Esophagus (tissue), 2 donors: ENCODE results near the gene BRF1. TPM values are rescaled to one million over a fixed set of nuclear protein-coding genes. Genes with fewer than 3 reads are reported as not detected.
"Not testable (repeated sequence)": the region's sequence is repeated elsewhere in the genome, so short reads cannot be mapped to it uniquely, and the experiment has no call there.

Source experiments
- H3K27ac ChIP-seq, 2 donors: one replicate each; pipeline ENCODE4 v1.5.1; 2013; ENCODE audit warnings: low read depth in 2 of 2, mild to moderate bottlenecking in 2 of 2, inconsistent platforms in 1 of 2, low read length in 1 of 2, moderate library complexity in 1 of 2
- H3K27me3 ChIP-seq, 2 donors: one replicate each; pipeline ENCODE4 v1.6.1; 2013; ENCODE audit warnings: low read length in 2 of 2, control low read depth in 1 of 2, mild to moderate bottlenecking in 1 of 2; ENCODE audit not compliant: insufficient read depth in 2 of 2, control insufficient read depth in 1 of 2
- H3K36me3 ChIP-seq, 2 donors: one replicate each; pipeline ENCODE4 v1.6.1; 2013; ENCODE audit warnings: low read length in 1 of 2; ENCODE audit not compliant: control insufficient read depth in 2 of 2, insufficient read depth in 2 of 2
- H3K4me1 ChIP-seq, 2 donors: one replicate each; pipeline ENCODE4 v1.6.1; 2013; ENCODE audit warnings: low read length in 1 of 2; ENCODE audit not compliant: control insufficient read depth in 2 of 2, insufficient read depth in 2 of 2
- H3K4me3 ChIP-seq, 2 donors: one replicate each; pipeline ENCODE4 v1.5.1; 2013; ENCODE audit warnings: low read length in 2 of 2, mild to moderate bottlenecking in 2 of 2, low read depth in 1 of 2, moderate library complexity in 1 of 2
- H3K9me3 ChIP-seq, 2 donors: one replicate each; pipeline ENCODE4 v1.6.1; 2013; ENCODE audit warnings: mild to moderate bottlenecking in 2 of 2, low read depth in 1 of 2, low read length in 1 of 2, moderate library complexity in 1 of 2; ENCODE audit not compliant: control insufficient read depth in 2 of 2, insufficient read depth in 1 of 2
- WGBS, 2 donors: extraction: QIAGEN DNeasy Blood & Tissue Kit; methylation state at CpG; one replicate each; pipeline ENCODE4 v1.1.7; 2013; 5-methylcytosine and 5-hydroxymethylcytosine counted together
- polyA plus RNA-seq, 2 donors: library from polyadenylated mRNA; stranded (reverse); fragments of 200-250 nt; gene quantifications; one replicate each; pipeline ENCODE4 v1.2.3, GENCODE V29; 2013
- donor health status: healthy with polysubstance abuse.
- donor health status: Bipolar disorder and iron deficiency.

Gene BRF1
- polyA plus RNA-seq, 2 donors: 11.1 to 30.2 TPM

DNA sequence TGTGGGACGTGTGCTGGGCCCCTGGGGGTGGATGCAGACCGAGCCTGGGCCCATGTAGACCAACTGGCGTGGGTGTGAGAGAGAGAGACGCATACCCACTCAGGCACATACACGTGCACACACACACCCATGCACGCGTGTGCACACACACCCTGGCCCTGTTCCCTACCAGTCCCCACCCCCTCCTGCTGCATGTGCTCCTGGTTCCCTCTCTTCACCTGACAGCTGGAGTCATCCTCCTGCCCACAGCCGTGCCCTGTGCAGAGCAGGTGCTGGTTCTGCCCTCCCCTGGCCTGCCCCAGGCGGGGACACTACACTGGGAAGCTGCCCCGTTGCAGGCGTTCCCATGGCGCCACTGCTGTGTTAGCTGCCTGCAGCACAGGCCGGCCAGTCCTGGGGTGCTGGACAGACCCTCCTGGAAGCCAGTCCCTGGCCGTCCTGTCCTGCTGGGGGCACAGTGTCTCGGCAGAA is 32.3 kb upstream of the BRF1 start:
- Histone ChIP-seq H3K4me1 (peaks cover 10 to 34% of the 10 kb centered on the region in 2 donors), H3K27me3 (no peaks in the 10 kb centered on the region), H3K9me3 (no peaks in the 10 kb centered on the region), H3K36me3 (peaks cover 0 to 12% of the 10 kb centered on the region in 2 donors), H3K27ac (no peak overlapping the region), H3K4me3 (no peak overlapping the region)
- 85 to 86% methylated on average over 15 of the region's 15 CpGs for WGBS, 2 donors

DNA sequence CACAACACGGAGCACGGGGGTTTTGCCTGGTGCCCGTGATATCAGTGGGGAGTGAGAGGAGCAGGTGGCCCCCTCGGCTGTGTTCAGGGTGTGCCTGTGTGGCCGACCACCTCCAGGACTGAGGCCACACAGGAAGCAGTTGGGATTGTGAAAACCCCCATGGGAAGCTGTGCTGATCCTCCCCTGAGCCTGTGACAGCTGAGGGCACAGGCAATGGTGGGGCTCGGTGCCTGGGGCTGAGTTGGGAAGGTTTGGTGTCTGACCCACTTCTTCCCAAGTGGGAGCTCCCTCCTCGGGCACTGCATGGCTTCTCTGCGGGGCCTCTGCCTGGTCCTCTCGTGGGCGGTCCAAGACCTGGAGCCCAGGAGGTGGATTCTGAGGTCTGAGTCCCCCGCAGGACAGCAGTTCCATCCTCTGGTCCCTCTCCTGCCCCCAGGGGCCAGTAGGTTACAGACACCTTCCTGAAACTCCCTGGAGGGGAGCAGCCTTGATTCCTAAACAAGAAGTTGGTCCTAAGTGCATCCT is 31.6 kb upstream of the BRF1 start:
- H3K4me3 ChIP-seq: no peak overlapping the region
- no peak overlapping the region for H3K27ac ChIP-seq
- H3K4me1 ChIP-seq: peaks cover 10 to 34% of the 10 kb centered on the region in 2 donors
- no peaks in the 10 kb centered on the region for H3K9me3 ChIP-seq
- H3K36me3 ChIP-seq: peaks cover 0 to 12% of the 10 kb centered on the region in 2 donors
- 80 to 85% methylated on average over 11 of the region's 11 CpGs for WGBS, 2 donors
- H3K27me3 ChIP-seq: no peaks in the 10 kb centered on the region

DNA sequence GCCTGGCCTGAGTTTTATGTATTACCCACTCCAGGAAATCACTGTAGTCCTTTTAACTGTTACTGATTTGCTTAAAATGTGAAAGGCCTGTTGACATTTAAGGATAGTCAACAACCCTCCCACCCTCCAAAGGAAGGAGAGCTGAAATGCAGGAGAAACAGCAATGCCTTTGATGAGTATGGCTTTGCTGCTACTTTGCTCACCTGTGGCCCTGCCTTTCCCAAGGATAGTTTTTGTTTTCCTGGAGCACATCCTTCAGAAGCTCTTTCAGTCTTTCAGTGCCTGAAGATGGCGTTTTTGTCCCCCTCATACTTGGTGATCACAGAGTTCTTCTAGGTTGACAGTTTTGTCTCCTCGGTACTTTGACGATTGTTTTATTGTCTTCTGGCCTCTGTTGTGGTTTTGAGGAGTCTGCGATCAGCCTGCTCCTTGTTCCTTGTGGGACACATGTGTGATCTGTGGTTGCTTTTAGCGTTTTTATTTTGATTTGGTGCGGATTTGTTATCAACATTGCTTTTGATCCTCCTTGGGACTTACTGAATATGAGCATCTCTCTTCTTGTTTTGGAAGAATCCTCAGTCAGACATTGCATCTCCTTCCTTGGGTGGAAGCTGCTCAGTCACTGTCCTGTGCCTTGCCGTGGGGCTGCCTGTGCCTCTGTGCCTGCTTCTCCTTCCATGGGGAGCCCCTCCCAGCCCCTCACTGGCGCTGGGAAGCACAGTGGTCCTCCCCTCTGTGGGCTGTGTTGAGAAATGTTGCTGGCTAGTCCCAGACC is 31.0 kb upstream of the BRF1 start:
- Histone ChIP-seq H3K36me3 (peaks cover 0 to 8% of the 10 kb centered on the region in 2 donors), H3K4me1 (peaks cover 10 to 30% of the 10 kb centered on the region in 2 donors), H3K27ac (no peak overlapping the region), H3K4me3 (no peak overlapping the region), H3K9me3 (no peaks in the 10 kb centered on the region), H3K27me3 (no peaks in the 10 kb centered on the region)
- 78 to 80% methylated on average over 8 of the region's 8 CpGs for WGBS, 2 donors

- Histone ChIP-seq H3K4me1 (peaks cover 10 to 26% of the 10 kb centered on the region in 2 donors), H3K4me3 (no peak overlapping the region), H3K27ac (peak overlapping the region in 1 of 2 donors; percentile 17), H3K27me3 (no peaks in the 10 kb centered on the region), H3K9me3 (no peaks in the 10 kb centered on the region), H3K36me3 (peaks cover 0 to 2% of the 10 kb centered on the region in 2 donors)
- 51 to 58% methylated on average over 13 of the region's 13 CpGs for WGBS, 2 donors
These were observed 29.7 kb upstream of the BRF1 start for GRCh38 chr14:105330491-105330895.

DNA sequence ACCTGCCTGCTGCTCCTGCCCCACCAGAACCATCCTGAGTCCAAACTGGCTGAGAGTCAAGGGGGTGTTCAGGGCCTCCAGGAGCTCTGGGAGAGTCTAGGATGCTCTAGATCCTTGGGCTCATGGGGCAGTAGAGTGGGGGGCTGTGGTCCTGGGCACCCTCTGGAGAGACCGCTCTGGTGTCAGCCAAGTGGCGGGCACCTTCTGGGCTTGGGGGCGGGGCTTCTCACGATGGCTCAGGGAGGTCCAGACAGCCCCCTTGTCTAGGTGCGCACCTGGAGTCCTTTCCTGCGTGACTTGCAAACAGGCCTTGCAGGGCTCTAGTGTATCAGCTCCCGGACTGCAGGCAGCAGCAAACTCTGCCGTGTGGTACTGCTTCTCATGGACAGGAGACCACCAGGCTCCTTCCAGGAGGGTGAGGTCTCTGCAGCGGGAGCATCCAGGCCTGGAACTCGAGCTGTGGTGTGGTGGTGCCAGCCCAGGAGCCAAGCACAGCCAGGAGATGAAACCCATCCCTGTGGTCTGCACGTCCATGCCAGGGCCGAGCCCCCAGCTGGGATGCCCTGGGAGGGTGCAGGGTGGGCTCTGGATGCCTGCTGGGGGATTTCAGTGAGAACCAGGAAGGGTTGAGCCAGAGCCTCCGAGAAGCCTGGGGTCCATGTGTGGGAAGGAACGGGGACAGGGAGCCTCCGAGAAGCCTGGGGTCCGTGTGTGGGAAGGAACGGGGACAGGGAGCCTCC is 28.8 kb upstream of the BRF1 start:
- peaks cover 9 to 25% of the 10 kb centered on the region in 2 donors for H3K4me1 ChIP-seq
- whole genome bisulfite sequencing, 2 donors: 90 to 94% methylated on average over 16 to 17 of the region's 17 CpGs
- H3K9me3 ChIP-seq: no peaks in the 10 kb centered on the region
- peaks cover 0 to 2% of the 10 kb centered on the region in 2 donors for H3K36me3 ChIP-seq
- H3K4me3 ChIP-seq: no peak overlapping the region
- H3K27ac ChIP-seq: no peak overlapping the region
- no peaks in the 10 kb centered on the region for H3K27me3 ChIP-seq

GRCh38 chr14:105328678-105329390 is 28.0 kb upstream of the BRF1 start:
- Histone ChIP-seq H3K4me1 (peaks cover 7 to 21% of the 10 kb centered on the region in 2 donors), H3K4me3 (no peak overlapping the region), H3K27ac (no peak overlapping the region)

DNA sequence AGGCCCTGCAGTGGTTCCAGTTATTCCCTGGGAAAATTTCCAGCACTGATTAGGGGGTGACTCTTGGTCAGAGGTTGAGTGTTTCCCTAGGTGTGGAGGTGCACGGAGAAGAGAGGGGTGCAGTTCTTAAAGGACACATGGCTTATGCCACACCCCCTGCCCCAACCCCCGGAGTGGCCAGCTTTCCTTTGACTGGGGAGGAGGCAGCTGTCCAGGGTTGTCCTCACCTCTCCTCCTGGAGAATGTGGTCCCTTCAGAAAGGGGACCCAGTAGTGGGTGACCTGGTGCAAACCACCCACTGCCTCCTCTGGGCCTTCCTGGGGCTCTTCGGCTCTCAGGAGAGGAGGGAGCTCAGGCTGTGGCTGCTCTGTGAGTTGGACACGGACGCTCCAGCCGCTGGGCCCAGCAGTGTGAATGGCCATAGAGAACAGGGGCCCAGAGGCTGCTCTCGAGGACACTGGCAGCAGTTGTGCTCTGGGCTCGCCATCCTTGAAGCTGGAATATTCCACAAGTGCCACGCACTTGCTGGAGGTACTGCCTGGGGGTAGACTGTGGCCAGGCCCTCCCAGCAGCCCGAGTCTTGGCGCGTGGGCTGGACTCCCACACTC is 27.4 kb upstream of the BRF1 start:
- Histone ChIP-seq H3K27me3 (no peaks in the 10 kb centered on the region), H3K4me3 (no peak overlapping the region), H3K9me3 (no peaks in the 10 kb centered on the region), H3K4me1 (peaks cover 6 to 21% of the 10 kb centered on the region in 2 donors), H3K27ac (no peak overlapping the region), H3K36me3 (peaks cover 0 to 2% of the 10 kb centered on the region in 2 donors)
- WGBS, 2 donors: 79 to 84% methylated on average over 12 of the region's 12 CpGs

More at GRCh38 chr14:105328678-105329390, 28.0 kb upstream of the BRF1 start:
- Histone ChIP-seq H3K27me3 (no peaks in the 10 kb centered on the region), H3K9me3 (no peaks in the 10 kb centered on the region), H3K36me3 (peaks cover 0 to 2% of the 10 kb centered on the region in 2 donors)
- 85% methylated on average over 15 of the region's 15 CpGs for WGBS, 2 donors

DNA sequence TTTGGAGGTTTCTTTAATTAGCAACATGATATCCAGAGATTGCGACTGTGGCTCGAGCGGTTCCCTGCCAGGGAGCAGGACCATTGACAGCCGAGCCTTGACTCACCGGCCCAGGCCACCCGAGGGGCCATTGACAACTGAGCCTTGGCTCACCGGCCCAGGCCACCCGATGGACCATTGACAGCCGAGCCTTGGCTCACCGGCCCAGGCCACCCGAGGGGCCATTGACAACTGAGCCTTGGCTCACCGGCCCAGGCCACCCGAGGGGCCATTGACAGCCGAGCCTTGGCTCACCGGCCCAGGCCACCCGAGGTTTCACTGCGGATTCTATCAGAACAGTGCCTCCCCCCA is 26.9 kb upstream of the BRF1 start:
- H3K4me3 ChIP-seq, H3K9me3 ChIP-seq, H3K27ac ChIP-seq, H3K27me3 ChIP-seq, H3K36me3 ChIP-seq: not testable (repeated sequence)
- peaks cover 5 to 19% of the 10 kb centered on the region in 2 donors for H3K4me1 ChIP-seq
- WGBS, 2 donors: 83 to 84% methylated on average over 17 of the region's 17 CpGs
